ENCODE measurements around the gene EFEMP2. TPM values are rescaled to one million over a fixed set of nuclear protein-coding genes. Genes with fewer than 3 reads are reported as not detected.

EFEMP2 gene
- total RNA-seq: 100 to 1,000 TPM; 134 to 219 TPM

DNA sequence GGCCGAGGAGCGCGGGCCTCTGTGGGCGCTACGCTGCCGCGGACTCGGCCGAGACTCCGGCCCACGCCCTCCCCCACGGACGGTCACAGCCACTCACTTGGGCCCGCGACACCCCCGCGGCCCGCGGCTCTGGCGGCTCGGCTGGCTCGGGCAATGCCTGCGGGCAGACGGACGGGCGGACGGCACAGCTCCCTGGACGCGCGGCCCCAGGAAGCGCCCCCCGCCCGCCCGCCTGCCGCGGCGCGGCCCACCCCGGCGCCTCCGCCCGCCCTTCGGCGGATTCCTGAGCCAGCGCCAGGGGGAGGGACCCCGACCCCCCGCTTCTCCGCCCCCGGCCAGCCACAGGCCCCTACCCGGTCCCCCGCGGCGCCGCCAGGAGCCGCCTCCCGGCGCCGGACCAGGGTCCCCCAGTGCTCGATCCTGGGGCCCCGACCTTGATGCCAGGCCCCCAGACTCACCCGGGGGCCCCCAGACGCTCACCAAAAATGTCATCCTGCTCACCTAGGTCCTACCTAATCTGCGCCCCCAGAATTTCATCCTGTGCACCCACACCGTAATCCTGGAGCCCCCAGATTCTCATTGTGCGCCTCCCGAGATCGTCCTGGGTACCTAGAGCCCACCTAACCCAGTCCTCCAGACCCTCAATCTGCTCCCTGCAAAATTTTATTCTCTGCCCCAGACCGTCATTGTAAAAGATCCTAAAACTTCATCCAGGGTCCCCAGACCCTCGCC lies at the start of gene EFEMP2:
TSS of gene EFEMP2 (minus strand) at position 215 of the 732 bp plus-strand sequence. CDS start 446 bp downstream, outside the sequence.
- ATAC-seq (ENCODE audit: insufficient number of reproducible peaks, low FRiP score, low read depth): peak; percentile 13
- no peaks in the 10 kb centered on the region for H3K9me3 ChIP-seq
- peak within 1 kb of the TSS; percentile 93 to 97 for H3K27ac ChIP-seq
- peaks cover 12% of the 10 kb centered on the region for H3K36me3 ChIP-seq
- peaks cover 5 to 29% of the 10 kb centered on the region in 2 donors for H3K4me1 ChIP-seq (ENCODE audit: control insufficient read depth in 1 of 2, low read depth in 2 of 2)
- no peak for DNase-seq (ENCODE audit: low spot score)
- peak within 1 kb of the TSS; percentile 90 for H3K4me3 ChIP-seq
- TF ChIP-seq, protein P1, sequence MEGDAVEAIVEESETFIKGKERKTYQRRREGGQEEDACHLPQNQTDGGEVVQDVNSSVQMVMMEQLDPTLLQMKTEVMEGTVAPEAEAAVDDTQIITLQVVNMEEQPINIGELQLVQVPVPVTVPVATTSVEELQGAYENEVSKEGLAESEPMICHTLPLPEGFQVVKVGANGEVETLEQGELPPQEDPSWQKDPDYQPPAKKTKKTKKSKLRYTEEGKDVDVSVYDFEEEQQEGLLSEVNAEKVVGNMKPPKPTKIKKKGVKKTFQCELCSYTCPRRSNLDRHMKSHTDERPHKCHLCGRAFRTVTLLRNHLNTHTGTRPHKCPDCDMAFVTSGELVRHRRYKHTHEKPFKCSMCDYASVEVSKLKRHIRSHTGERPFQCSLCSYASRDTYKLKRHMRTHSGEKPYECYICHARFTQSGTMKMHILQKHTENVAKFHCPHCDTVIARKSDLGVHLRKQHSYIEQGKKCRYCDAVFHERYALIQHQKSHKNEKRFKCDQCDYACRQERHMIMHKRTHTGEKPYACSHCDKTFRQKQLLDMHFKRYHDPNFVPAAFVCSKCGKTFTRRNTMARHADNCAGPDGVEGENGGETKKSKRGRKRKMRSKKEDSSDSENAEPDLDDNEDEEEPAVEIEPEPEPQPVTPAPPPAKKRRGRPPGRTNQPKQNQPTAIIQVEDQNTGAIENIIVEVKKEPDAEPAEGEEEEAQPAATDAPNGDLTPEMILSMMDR (IDR thresholded peaks at IDR 0.05): no peak
- H3K27me3 ChIP-seq (replicated peaks; ENCODE audit: insufficient read depth): no peaks in the 10 kb centered on the region

DNA sequence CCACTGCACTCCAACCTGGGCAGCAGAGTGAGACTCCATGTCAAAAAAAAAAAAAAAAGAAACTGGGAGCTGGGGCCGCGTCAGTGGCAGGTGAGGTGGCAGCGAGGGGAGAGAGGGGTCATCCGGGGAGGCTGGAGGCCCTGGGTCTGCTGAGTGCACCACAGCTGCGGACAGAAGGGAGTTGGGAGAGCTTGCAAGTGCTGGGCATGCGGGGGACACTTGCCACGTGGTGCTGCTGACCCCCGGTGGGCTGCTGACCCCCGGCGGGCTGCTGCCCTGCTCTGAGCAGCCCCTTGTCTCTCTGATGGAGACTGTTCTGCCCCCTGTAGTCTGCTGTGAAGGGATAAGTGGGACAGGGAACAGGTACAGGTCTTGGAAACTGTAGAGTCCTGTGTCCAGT lies 49.3 kb upstream of the EFEMP2 start:
- TF ChIP-seq, protein P1 (IDR thresholded peaks at IDR 0.05): no peak
- Histone ChIP-seq H3K4me3 (no peak overlapping the region), H3K9me3 (no peaks in the 10 kb centered on the region), H3K4me1 (ENCODE audit: control insufficient read depth in 1 of 2, low read depth in 2 of 2) (peaks cover 26 to 28% of the 10 kb centered on the region in 2 donors), H3K36me3 (peaks cover 3% of the 10 kb centered on the region), H3K27me3 (replicated peaks; ENCODE audit: insufficient read depth) (no peaks in the 10 kb centered on the region), H3K27ac (no peak overlapping the region)
- ATAC-seq (ENCODE audit: insufficient number of reproducible peaks, low FRiP score, low read depth) (no peak), DNase-seq (ENCODE audit: low spot score) (no peak)

DNA sequence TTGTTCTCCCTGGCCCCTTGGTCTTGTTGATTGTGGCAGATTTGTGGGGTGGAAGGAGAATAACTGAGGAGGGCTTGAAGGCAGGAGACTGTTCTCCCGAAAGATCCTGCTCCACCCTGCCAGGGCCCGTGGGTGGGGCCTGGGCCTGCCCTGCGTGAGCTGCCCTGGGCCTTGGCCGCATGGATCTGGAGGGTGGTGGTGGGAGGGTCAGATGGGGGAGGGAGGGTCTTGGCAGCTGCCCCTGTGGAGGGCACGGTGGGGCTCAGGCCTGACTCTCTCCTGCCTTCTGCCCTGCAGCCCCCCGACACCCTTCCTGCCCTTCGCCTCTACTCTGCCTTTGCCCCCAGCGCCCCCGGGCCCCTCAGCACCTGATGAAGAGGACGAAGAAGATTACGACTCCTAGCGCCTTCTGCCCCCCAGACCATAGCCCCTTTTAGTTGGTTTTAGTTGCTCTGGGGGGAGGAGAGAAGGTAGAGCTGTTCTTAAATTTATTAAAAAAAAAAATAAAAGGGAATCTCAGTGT lies 48.5 kb upstream of the EFEMP2 start:
- peak overlapping the region; percentile 86 for H3K4me3 ChIP-seq
- H3K27me3 ChIP-seq (replicated peaks; ENCODE audit: insufficient read depth): no peaks in the 10 kb centered on the region
- peak overlapping the region in 1 of 2 donors; percentile 1 for H3K27ac ChIP-seq
- H3K36me3 ChIP-seq: peaks cover 3% of the 10 kb centered on the region
- DNase-seq (ENCODE audit: low spot score) (no peak), ATAC-seq (ENCODE audit: insufficient number of reproducible peaks, low FRiP score, low read depth) (no peak)
- H3K9me3 ChIP-seq: no peaks in the 10 kb centered on the region
- TF ChIP-seq, protein P1 (IDR thresholded peaks at IDR 0.05): no peak
- peaks cover 34 to 35% of the 10 kb centered on the region in 2 donors for H3K4me1 ChIP-seq (ENCODE audit: control insufficient read depth in 1 of 2, low read depth in 2 of 2)

DNA sequence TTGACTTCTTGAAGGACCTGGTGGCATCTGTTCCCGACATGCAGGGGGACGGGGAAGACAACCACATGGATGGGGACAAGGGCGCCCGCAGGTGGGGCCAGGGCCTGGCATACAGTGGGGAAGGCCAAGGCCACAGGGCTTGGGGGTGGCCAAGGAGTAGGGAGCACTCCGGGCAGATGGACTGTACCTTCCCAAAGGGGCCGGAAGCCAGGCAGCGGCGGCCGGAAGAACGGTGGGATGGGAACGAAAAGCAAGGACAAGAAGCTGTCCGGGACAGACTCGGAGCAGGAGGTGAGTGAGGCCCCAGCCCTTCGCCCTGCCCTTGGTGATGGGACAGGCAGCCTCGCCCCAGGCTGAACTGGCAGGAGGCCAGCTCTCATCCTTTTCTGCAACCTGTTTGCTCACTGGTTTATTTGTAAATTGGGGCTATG lies 47.8 kb upstream of the EFEMP2 start:
- TF ChIP-seq, protein P1 (IDR thresholded peaks at IDR 0.05): no peak
- no peaks in the 10 kb centered on the region for H3K9me3 ChIP-seq
- DNase-seq (ENCODE audit: low spot score) (no peak), ATAC-seq (ENCODE audit: insufficient number of reproducible peaks, low FRiP score, low read depth) (no peak)
- H3K4me1 ChIP-seq (ENCODE audit: control insufficient read depth in 1 of 2, low read depth in 2 of 2): peaks cover 37 to 42% of the 10 kb centered on the region in 2 donors
- H3K27ac ChIP-seq: peak overlapping the region in 1 of 2 donors; percentile 1
- peaks cover 3% of the 10 kb centered on the region for H3K36me3 ChIP-seq
- H3K4me3 ChIP-seq: peak overlapping the region; percentile 86
- no peaks in the 10 kb centered on the region for H3K27me3 ChIP-seq (replicated peaks; ENCODE audit: insufficient read depth)

DNA sequence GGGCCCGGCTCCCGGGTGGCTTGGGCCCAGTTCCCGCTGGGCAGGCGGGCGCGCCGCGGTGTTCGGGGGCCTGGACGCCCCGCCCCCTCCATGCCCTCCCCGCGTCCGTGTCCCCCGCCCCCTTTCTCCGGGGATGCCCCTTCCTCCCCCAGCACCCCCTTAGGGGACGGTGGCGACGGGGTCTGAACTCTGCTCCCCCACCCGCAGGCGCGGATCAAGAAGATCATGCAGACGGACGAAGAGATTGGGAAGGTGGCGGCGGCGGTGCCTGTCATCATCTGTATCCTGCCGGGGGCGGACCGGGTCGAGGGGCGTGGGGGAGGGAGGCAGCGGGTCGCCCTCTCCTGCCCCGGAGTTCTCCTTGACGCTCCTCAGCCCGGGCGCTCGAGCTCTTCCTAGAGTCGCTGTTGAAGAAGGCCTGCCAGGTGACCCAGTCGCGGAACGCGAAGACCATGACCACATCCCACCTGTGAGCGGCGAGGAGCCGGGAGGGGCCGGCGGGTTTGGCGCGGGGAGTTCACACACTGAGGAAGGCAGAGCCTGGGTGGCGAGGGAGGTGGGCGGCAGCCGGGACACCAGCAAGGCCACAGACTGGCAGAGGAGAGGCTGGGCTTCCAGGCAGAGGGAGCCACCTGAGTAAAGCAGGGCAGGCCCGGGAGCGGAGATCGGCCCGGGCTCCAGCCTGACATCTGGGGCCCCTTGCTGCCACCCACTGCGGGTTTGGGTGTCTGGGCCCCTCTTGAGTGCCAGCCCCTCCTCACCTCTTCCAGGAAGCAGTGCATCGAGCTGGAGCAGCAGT lies 47.2 kb upstream of the EFEMP2 start:
- ATAC-seq (ENCODE audit: insufficient number of reproducible peaks, low FRiP score, low read depth) (peak; percentile 16), DNase-seq (ENCODE audit: low spot score) (no peak)
- Histone ChIP-seq H3K27ac (peak overlapping the region; percentile 66 to 82), H3K4me3 (peak overlapping the region; percentile 86), H3K27me3 (replicated peaks; ENCODE audit: insufficient read depth) (no peaks in the 10 kb centered on the region), H3K4me1 (ENCODE audit: control insufficient read depth in 1 of 2, low read depth in 2 of 2) (peaks cover 43 to 48% of the 10 kb centered on the region in 2 donors), H3K36me3 (peaks cover 3% of the 10 kb centered on the region), H3K9me3 (no peaks in the 10 kb centered on the region)
- TF ChIP-seq, protein P1 (IDR thresholded peaks at IDR 0.05): no peak

Measured in thoracic aorta (tissue), 2 donors.